H1 (cell line): ENCODE measurements around the gene GPER1. TPM values are rescaled to one million over a fixed set of nuclear protein-coding genes. Genes with fewer than 3 reads are reported as not detected.
"Not testable (repeated sequence)": the region's sequence is repeated elsewhere in the genome, so short reads cannot be mapped to it uniquely, and the experiment has no call there.

ENCODE experiments used
- CTCF ChIA-PET: fragments of 300-600 bp; sonication (Branson Sonifier 250); formaldehyde crosslinking; loops from one replicate; lab custom pipeline; 2021; ENCODE audit not compliant: partially characterized antibody; lab: Charles Lee
- POLR2A ChIA-PET: fragments of 300-600 bp; sonication (Branson Sonifier 250); formaldehyde crosslinking; loops from one replicate; lab custom pipeline; 2021; ENCODE audit warnings: inconsistent platforms; ENCODE audit not compliant: partially characterized antibody; lab: Charles Lee
- DNase-seq, 2 experiments: peaks; one replicate each; pipeline versions ENCODE4 v3.0.0 to v3.0.0-alpha.2; 2010 to 2022; ENCODE audit warnings: low spot score in 2 of 2, low read depth in 1 of 2, mixed read lengths in 1 of 2
- FAIRE-seq: peaks from 2 replicates; lab custom pipeline; 2011; peaks lifted over from hg19 to GRCh38; lab: Jason Lieb, UNC
- H2AFZ ChIP-seq: 2 replicates; pipeline ENCODE4 v1.8.1; 2012; ENCODE audit warnings: low read length, inconsistent platforms
- H2AK5ac ChIP-seq: 2 replicates; pipeline ENCODE4 v1.6.1; 2013; ENCODE audit warnings: low read depth, low read length
- H2BK120ac ChIP-seq: replicated peaks from 2 replicates; pipeline ENCODE3; 2013; ENCODE audit warnings: low read depth, low read length, inconsistent platforms
- H2BK12ac ChIP-seq: 2 replicates; pipeline ENCODE4 v1.6.1; 2013; ENCODE audit warnings: low read depth, low read length
- H2BK15ac ChIP-seq: 2 replicates; pipeline ENCODE4 v1.6.1; 2013; ENCODE audit warnings: low read length
- H2BK20ac ChIP-seq: 2 replicates; pipeline ENCODE4 v1.6.1; 2013; ENCODE audit warnings: low read length
- H2BK5ac ChIP-seq: 2 replicates; pipeline ENCODE4 v1.6.1; 2013; ENCODE audit warnings: low read depth, low read length
- H3K14ac ChIP-seq: 2 replicates; pipeline ENCODE4 v1.6.1; 2013; ENCODE audit warnings: inconsistent platforms; ENCODE audit not compliant: insufficient read length
- H3K18ac ChIP-seq: 2 replicates; pipeline ENCODE4 v1.6.1; 2013; ENCODE audit warnings: low read length; ENCODE audit errors: extremely low read depth
- H3K23ac ChIP-seq: 2 replicates; pipeline ENCODE4 v1.6.1; 2013; ENCODE audit warnings: inconsistent platforms; ENCODE audit not compliant: insufficient read length
- H3K23me2 ChIP-seq: 2 replicates; pipeline ENCODE4 v1.6.1; 2013; ENCODE audit warnings: low read depth, low read length
- H3K27ac ChIP-seq: 2 replicates; pipeline ENCODE4 v1.6.1; 2011; ENCODE audit warnings: low read depth, low read length, inconsistent platforms
- H3K27me3 ChIP-seq, 4 experiments: replicated peaks in 1 of 4; 1 replicate in 1 of 4; 2 replicates in 3 of 4; pipeline versions ENCODE4 v1.6.1 to v1.8.1; 2011 to 2013; ENCODE audit warnings: low read length in 3 of 4, mild to moderate bottlenecking in 3 of 4, inconsistent platforms in 2 of 4, mixed read lengths in 2 of 4, moderate library complexity in 1 of 4; ENCODE audit not compliant: control insufficient read depth in 3 of 4, insufficient read depth in 3 of 4; ENCODE audit errors: extremely low read depth in 1 of 4
- H3K36me3 ChIP-seq, 4 experiments: 2 replicates each; pipeline versions ENCODE4 v1.6.1 to v1.8.1; 2011 to 2013; ENCODE audit warnings: mild to moderate bottlenecking in 4 of 4, low read length in 3 of 4, moderate library complexity in 2 of 4, control low read depth in 1 of 4, inconsistent platforms in 1 of 4; ENCODE audit not compliant: insufficient read depth in 4 of 4, control insufficient read depth in 2 of 4
- H3K4ac ChIP-seq: replicated peaks from 2 replicates; pipeline ENCODE3; 2013; ENCODE audit warnings: low read length, low read depth, mixed read lengths, inconsistent platforms; ENCODE audit not compliant: insufficient read length
- H3K4me1 ChIP-seq, 4 experiments: replicated peaks in 1 of 4; 1 replicate in 1 of 4; 2 replicates in 3 of 4; pipeline versions ENCODE4 v1.6.1 to v1.8.1; 2011 to 2013; ENCODE audit warnings: low read length in 3 of 4, inconsistent platforms in 2 of 4, mixed read lengths in 1 of 4; ENCODE audit not compliant: insufficient read depth in 4 of 4, control insufficient read depth in 3 of 4
- H3K4me2 ChIP-seq, 2 experiments: 2 replicates each; pipeline versions ENCODE4 v1.6.1 to v1.8.1; 2011 to 2013; ENCODE audit warnings: low read depth in 2 of 2, low read length in 2 of 2, control low read depth in 1 of 2, inconsistent platforms in 1 of 2, mild to moderate bottlenecking in 1 of 2; ENCODE audit not compliant: insufficient read depth in 1 of 2
- H3K4me3 ChIP-seq, 4 experiments: fragments of 200-600, 300-600 bp in 1 of 4; sonication (generic), shearing (Covaris generic), sonication (Bioruptor Twin) in 1 of 4; 2 replicates each; pipeline versions ENCODE4 v1.5.1 to v1.8.1; 2011 to 2016; ENCODE audit warnings: low read length in 4 of 4, low read depth in 3 of 4, control low read depth in 2 of 4, inconsistent platforms in 2 of 4, mild to moderate bottlenecking in 2 of 4, mixed read lengths in 1 of 4, moderate library complexity in 1 of 4; ENCODE audit not compliant: insufficient read depth in 2 of 4; ENCODE audit errors: extremely low read depth in 1 of 4
- H3K56ac ChIP-seq: replicated peaks from 2 replicates; pipeline ENCODE3; 2013; ENCODE audit warnings: low read depth, mild to moderate bottlenecking, mixed read lengths, low read length, inconsistent platforms; ENCODE audit not compliant: insufficient read length
- H3K79me1 ChIP-seq: 2 replicates; pipeline ENCODE4 v1.6.1; 2013; ENCODE audit warnings: low read depth, low read length, control low read depth
- H3K79me2 ChIP-seq, 2 experiments: 2 replicates each; pipeline versions ENCODE4 v1.6.1 to v1.8.1; 2012 to 2013; ENCODE audit warnings: low read length in 2 of 2, mild to moderate bottlenecking in 2 of 2, inconsistent platforms in 1 of 2; ENCODE audit not compliant: insufficient read depth in 2 of 2, control insufficient read depth in 1 of 2
- H3K9ac ChIP-seq, 4 experiments: replicated peaks in 1 of 4; 1 replicate in 1 of 4; 2 replicates in 3 of 4; pipeline versions ENCODE4 v1.6.1 to v1.8.1; 2011 to 2013; ENCODE audit warnings: low read depth in 3 of 4, low read length in 3 of 4, control low read depth in 2 of 4, mild to moderate bottlenecking in 2 of 4, moderate library complexity in 2 of 4, inconsistent platforms in 1 of 4; ENCODE audit errors: extremely low read depth in 1 of 4
- H3K9me3 ChIP-seq, 2 experiments: 2 replicates each; pipeline versions ENCODE4 v1.6.1 to v1.8.1; 2012 to 2013; ENCODE audit warnings: mild to moderate bottlenecking in 2 of 2, moderate library complexity in 2 of 2, control low read depth in 1 of 2, inconsistent platforms in 1 of 2, low read depth in 1 of 2, low read length in 1 of 2, mixed read lengths in 1 of 2; ENCODE audit not compliant: insufficient read depth in 2 of 2
- H4K20me1 ChIP-seq, 2 experiments: replicated peaks in 1 of 2; 2 replicates each; pipeline versions ENCODE3 to v1.8.1; 2011 to 2013; ENCODE audit warnings: inconsistent platforms in 2 of 2, low read length in 2 of 2, mild to moderate bottlenecking in 1 of 2; ENCODE audit not compliant: insufficient read depth in 2 of 2, control insufficient read depth in 1 of 2
- H4K5ac ChIP-seq: 2 replicates; pipeline ENCODE4 v1.6.1; 2013; ENCODE audit warnings: low read length, low read depth, mixed read lengths, inconsistent platforms; ENCODE audit not compliant: insufficient read length
- H4K8ac ChIP-seq: 2 replicates; pipeline ENCODE4 v1.8.0; 2013; ENCODE audit warnings: mild to moderate bottlenecking, moderate library complexity, low read length, inconsistent platforms; ENCODE audit not compliant: insufficient read depth; ENCODE audit errors: extremely low read depth
- H4K91ac ChIP-seq: replicated peaks from 2 replicates; pipeline ENCODE3; 2013; ENCODE audit warnings: low read length, mixed read lengths, inconsistent platforms; ENCODE audit not compliant: insufficient read length
- FOSL1 ChIP-seq: IDR thresholded peaks from 2 replicates; pipeline ENCODE4 v1.6.1; 2011; ENCODE audit warnings: mild to moderate bottlenecking, low read depth, low read length, moderate library complexity; ENCODE audit not compliant: insufficient read depth
- RBBP5 ChIP-seq: IDR thresholded peaks from 2 replicates; pipeline ENCODE4 v1.7.1; 2012; ENCODE audit warnings: low read depth, mild to moderate bottlenecking, inconsistent platforms, low read length, moderate library complexity, borderline replicate concordance
- WGBS, 2 experiments: shearing (Covaris generic) in 1 of 2; methylation state at CpG; one replicate each; pipeline versions ENCODE4 v1.1.6 to v1.1.7; 2013 to 2015; ENCODE audit warnings: low lambda C conversion rate in 2 of 2, mixed read lengths in 2 of 2, inconsistent platforms in 1 of 2, low coverage in 1 of 2, missing lambda C conversion rate in 1 of 2; ENCODE audit not compliant: insufficient replicate concordance in 2 of 2, insufficient coverage in 1 of 2, insufficient read length in 1 of 2; ENCODE audit errors: extremely low coverage in 1 of 2, missing lambda C conversion rate in 1 of 2; 5-methylcytosine and 5-hydroxymethylcytosine counted together
- polyA plus RNA-seq, 7 experiments: library from polyadenylated mRNA; depleted of rRNA in 3 of 7; stranded (reverse) in 5 of 7; unstranded in 2 of 7; fragments of >200 nt in 5 of 7; fragments of 200-250 nt in 2 of 7; gene quantifications; 1 replicate in 5 of 7; 2 replicates in 1 of 7; 4 replicates in 1 of 7; pipeline versions ENCODE4 v1.2.1 to v1.2.3, GENCODE V29; 2011 to 2013; ENCODE audit warnings: missing spikeins in 2 of 7, mixed read lengths in 2 of 7
- total RNA-seq: library from RNA; stranded (reverse); fragmentation: NEBNext Ultra II Directional; extraction: Animal tissue kit (Norgen Biotek cat#: 25700); gene quantifications from 2 replicates; pipeline ENCODE4 v1.2.1, GENCODE V29; 2021

The GPER1 gene
- total and polyA plus RNA-seq, 2 of the 8 experiments (the other 6 are each of a cell fraction or from before 2014, with no cell fraction given), result 0.24 to 0.47 TPM

DNA sequence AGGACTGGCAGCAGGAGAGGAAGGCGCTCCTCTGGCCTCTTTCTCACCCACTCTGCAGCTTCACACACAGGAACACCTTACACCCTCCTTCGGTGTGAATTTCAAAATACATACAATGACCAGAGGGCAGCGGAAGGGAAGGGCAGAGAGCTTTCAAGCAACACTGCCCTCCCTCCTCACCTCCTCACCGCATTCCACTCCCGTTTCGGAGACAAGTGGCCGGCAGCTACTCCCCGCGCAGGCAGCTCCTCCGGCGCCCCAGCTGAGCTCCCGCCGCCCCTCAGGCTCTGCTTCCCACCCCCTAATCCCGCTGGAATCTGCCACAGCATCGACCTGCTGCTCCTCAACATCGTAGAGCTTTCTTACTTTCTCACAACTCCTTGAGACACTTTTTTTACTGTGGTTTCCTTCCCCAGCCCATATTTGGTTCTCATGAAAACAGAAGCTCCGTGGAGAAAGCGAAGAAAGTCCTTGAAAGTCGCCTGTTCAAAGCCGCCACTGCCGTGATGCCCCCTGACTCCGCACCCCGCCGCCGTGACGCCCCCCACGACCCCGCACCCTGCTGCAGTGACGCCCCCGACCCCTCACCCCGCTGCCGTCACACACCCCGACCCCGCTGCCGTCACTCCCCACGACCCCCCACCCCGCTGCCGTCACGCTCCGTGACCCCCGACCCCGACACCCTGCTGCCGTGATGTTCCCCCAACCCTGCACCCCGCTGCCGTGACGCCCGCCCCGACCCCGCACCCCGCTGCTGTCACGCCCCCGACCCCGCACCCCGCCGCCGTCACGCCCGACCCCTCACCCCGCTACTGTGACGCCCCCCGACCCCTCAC is 14.6 kb upstream of the GPER1 start (continued):
- no peak for TF ChIP-seq FOSL1
- TF ChIP-seq RBBP5, result no peak

DNA sequence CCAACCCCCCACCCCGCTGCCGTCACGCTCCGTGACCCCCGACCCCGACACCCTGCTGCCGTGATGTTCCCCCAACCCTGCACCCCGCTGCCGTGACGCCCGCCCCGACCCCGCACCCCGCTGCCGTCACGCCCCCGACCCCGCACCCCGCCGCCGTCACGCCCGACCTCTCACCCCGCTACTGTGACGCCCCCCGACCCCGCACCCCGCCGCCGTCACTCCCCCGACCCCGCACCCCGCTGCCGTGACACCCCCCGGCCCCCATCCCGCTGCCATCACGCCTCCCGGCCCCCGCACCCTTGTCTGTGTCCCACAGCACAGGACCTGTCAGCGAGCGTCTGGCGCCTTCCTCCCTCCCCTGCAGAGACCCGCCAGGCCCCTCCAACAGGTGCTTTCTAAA is 13.9 kb upstream of the GPER1 start:
- H2AFZ ChIP-seq, H4K20me1 ChIP-seq, H2BK120ac ChIP-seq, H2BK12ac ChIP-seq, H3K9me3 ChIP-seq, H4K91ac ChIP-seq, H2AK5ac ChIP-seq, H3K4me3 ChIP-seq, FAIRE-seq, H3K4me1 ChIP-seq, H4K8ac ChIP-seq, H3K14ac ChIP-seq, DNase-seq, H3K79me1 ChIP-seq, H3K18ac ChIP-seq, H3K79me2 ChIP-seq, H3K36me3 ChIP-seq, H4K5ac ChIP-seq, H2BK15ac ChIP-seq, POLR2A ChIA-PET, H2BK5ac ChIP-seq, H3K23ac ChIP-seq, H3K56ac ChIP-seq, H3K4ac ChIP-seq, H3K9ac ChIP-seq, H3K27ac ChIP-seq, H3K27me3 ChIP-seq, H3K4me2 ChIP-seq, H2BK20ac ChIP-seq, H3K23me2 ChIP-seq: not testable (repeated sequence)
- 78% methylated on average over 7 of the region's 43 CpGs; no CpG with 5 or more reads in 1 of the 2 experiments for WGBS, 2 experiments
- CTCF ChIA-PET, result interaction anchor here (2.8 kb wide), 1 partner anchor 12 kb away, joined by 9 read pairs; no protein-coding TSS in a partner anchor
